Hair follicle dermal papilla cell (primary cell): ENCODE results near the gene ADCK1. TPM values are rescaled to one million over a fixed set of nuclear protein-coding genes. Genes with fewer than 3 reads are reported as not detected.

Source experiments
- small RNA-seq: library from RNA; depleted of rRNA; stranded (forward); fragments of <200 nt; gene quantifications from one replicate; pipeline ENCODE3, GENCODE V24; 2012
- total RNA-seq: library from RNA; depleted of rRNA; stranded (reverse); fragments of >200 nt; gene quantifications from 2 replicates; pipeline ENCODE4 v1.2.3, GENCODE V29; 2012

Gene ADCK1
- total RNA-seq, result 5.0 and 7.5 TPM in 2 replicates

GRCh38 chr14:77799863-77800730 lies at the start of gene ADCK1:
TSS of gene ADCK1 (plus strand) at chr14:77800109. CDS start at chr14:77818979, 18,870 bp downstream.

GRCh38 chr14:77760381-77761204 lies 39.3 kb upstream of the ADCK1 start, which contains the start of gene SNW1:
TSS of gene SNW1 (minus strand) at chr14:77761156. CDS start at chr14:77761127, 29 bp downstream.

Small RNA genes lying within 50 kb of the gene (small RNA-seq; reads per million reads assigned to genes)
- not detected for gene RF00019

Other genes with a start within 250 kb of the ADCK1 start
- 30.8 and 33.3 TPM in 2 replicates for gene SPTLC2, start 183.5 kb upstream of the ADCK1 start, total RNA-seq
- gene ALKBH1, start 92.1 kb upstream of the ADCK1 start, total RNA-seq, result 7.8 and 9.4 TPM in 2 replicates
- gene SLIRP, start 92.0 kb upstream of the ADCK1 start, total RNA-seq, result 46.7 and 61.4 TPM in 2 replicates
- 45.4 and 47.7 TPM in 2 replicates for gene SNW1, start 39.0 kb upstream of the ADCK1 start, total RNA-seq